UCSD-AML1 (cell line): Measurements from ENCODE around the gene LCOR.
"Not testable (repeated sequence)": the region's sequence is repeated elsewhere in the genome, so short reads cannot be mapped to it uniquely, and the experiment has no call there.

Source experiments
- DNase-seq: peaks from one replicate; lab custom pipeline; 2025; ENCODE audit not compliant: unreplicated experiment; lab: John Stamatoyannopoulos, UW

The LCOR gene

GRCh38 chr10:97028832-97029178 lies 196.7 kb downstream of the LCOR start:
- no peak for DNase-seq

- no peak for DNase-seq
Observed at GRCh38 chr10:97029271-97029670, 197.2 kb downstream of the LCOR start.

DNA sequence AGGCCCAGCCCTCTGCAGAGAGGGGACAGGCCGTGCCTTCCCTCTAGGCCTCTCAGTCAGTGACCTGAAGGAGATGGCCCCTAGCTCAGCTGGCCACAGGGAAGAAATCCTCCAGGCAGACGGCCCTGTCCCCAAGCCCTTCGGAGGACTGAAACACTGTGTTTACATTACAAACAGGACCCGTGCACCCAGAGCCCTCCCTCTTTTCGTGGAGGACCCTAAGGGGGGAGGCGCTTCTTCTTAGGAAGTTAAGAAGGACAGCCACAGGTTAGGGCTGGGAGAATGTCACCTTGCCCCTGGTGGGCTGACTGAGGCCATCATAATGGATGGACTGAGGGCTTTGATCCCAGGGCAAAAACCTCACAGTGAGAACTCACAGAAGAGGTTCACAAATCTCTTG lies 198.8 kb downstream of the LCOR start:
- DNase-seq = no peak

DNA sequence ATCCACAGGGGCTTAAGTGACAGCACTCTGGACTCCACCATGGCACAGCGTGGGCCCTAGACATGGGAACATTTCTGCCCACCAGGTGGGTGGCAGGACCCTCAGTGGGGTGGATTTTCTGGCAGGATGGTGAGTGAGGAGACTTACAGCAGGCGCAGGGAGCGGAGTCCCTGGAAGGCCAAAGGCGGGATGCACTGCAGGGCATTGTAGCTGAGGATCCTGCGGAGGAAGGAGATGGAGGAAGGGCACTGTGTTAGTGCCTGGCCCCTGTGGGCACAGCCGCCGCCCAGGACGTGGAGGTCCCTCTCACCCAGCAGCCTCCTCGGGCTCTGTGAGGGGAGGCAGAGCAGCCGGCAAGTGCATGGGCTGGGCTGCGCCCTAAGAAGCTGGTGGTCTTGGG lies 199.4 kb downstream of the LCOR start:
- no peak for DNase-seq

- no peak for DNase-seq
Observed at GRCh38 chr10:97032624-97033023, 200.5 kb downstream of the LCOR start.

DNA sequence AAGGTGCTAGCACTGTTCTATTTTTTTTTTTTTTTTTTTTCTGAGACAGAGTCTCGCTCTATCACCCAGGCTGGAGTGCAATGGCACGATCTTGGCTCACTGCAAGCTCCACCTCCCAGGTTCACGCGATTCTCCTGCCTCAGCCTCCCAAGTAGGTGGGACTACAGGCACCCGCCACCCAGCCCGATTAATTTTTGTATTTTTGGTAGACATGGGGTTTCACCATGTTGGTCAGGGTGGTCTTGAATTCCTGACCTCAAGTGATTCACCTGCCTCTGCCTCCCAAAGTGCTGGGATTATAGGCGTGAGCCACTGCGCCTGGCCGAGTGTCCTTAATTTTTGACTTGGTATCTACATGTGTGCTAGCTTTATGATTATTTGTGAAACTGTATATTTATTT lies 201.7 kb downstream of the LCOR start:
- DNase-seq = not testable (repeated sequence)

DNA sequence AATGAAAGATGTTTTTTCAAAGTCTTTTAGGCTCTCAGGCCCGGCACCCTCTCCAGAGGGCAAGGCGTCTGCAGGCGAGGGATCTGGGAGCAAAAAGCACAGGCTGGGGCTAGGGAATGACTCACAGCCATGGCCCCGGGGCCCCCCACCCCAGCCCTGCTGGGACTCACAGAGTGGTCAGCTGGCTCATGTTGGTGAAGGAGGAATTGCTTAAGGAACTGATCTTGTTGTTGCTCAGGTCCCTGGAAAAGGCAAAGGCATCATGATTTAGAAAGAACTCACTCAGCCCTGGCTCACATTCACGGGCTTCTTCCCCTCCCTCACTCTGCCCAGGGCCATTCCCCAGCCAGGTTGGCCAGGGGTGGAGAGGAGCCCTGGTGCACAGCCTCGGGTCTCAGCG lies 202.2 kb downstream of the LCOR start:
- no peak for DNase-seq

DNA sequence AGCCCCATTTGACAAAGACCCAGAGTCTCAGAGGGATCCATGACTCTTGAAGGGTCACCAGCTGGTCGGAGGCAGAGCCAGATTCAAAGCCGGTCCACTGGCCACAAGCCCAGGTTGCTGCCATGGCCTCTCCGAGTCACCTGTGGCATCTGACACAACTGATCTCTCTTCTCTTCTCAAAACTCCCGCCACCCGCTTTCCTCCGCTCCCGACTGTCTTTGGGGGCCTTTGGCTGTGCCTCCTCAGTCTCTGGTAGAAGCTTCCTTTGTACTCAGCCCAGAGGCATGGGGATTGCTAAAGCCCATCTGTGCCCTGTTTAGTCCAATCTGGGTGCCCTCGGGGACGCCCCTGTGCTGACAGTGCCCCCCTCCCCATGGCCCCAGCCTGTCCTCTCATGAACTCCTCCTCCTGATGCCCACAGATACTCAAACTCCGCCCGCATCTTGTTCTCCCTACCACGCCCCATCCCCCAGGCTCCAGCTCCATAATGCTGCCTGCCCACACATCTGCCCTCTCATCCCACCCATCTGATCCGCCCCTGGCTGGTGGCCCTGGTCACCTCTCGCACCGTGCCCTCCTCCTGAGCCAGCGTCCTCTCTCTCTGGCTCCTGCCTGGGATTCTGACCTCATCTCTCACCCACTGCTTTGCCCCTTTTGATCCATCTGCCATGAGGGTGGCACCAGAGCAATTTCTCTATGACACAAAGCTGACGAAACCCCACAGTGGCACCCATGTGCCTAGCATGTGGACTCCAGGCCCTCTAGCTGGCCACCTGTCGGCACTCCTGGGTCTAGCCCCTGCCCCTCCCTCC lies 203.1 kb downstream of the LCOR start:
- no peak for DNase-seq

- DNase-seq = peak; percentile 80
Observed at GRCh38 chr10:97037365-97038361, 205.6 kb downstream of the LCOR start.

DNA sequence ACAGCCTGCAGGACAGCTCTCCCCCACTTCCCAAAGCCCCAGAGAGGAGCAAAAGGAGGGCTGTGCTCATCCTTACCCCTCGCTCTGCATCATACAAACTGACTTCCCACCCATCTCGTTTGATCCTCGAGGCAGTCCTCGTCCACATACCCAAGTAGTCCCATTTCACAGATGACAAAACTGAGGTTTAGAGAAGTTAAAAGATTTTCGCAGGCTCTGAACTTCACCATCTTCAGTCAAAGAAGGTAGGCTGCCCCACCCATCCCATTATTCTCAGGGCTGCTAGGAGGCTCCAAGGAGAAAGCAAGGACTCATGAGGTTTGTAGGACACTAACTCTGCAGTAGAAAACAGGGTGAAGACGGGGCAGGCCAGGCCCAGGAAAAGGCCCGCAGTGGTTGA lies 206.6 kb downstream of the LCOR start:
- DNase-seq = no peak

DNA sequence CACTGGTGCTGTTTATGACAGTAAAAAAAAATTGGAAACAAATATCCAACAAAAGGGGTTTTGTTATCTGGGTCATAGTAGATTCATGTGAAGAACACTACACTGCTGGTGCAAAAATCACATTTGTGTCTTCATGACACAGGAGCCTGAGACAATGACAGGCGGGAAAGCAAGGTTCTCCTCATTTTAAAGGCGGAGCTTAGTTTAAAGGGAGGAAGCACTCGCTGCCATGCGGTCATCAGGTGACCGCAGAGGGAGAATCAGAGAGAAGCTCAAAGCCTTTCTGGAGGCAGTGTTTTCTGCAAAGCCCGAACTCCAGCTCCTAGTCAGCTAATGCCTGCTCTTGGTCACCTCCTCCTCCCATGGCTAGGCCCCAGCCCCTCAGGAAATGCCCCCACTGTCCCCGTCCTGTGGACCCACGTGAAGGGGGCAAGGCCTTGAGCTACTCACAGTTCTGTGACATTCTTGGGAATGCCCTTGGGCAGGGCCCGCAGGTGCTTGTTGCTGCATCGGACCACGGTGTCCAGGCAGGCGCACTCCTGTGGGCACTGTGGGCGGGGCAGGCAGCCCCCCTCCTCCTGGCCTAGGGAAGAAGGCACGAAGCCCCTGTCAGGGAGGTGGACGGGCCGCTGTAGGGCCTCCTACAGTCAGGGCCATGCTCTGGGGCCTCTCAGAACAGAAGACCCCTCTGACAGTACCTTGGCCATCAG lies 207.6 kb downstream of the LCOR start:
- DNase-seq = no peak

- no peak for DNase-seq
Observed at GRCh38 chr10:97040248-97040584, 208.1 kb downstream of the LCOR start.

- DNase-seq = no peak
Observed at GRCh38 chr10:97040706-97041105, 208.6 kb downstream of the LCOR start.

DNA sequence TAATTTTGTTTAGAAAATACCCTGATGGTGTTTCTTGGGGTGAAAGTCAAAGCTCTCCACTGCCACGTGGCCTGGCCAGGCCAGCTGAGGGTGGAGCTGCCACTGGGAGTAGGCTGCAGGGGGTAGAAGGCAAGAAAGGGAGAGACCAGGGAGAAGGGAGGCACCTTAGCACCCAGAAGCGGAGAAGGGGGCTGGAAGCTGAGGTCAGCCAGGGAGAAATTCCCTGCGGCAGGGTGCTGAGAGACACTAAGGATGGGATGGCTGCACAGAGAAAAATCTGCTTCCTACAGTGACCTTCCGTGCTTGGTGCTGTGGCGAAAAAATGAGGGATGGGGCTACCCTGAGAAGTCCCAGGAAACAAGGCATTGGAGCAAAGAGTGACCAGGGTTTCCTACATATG lies 210.0 kb downstream of the LCOR start:
- DNase-seq = no peak

DNA sequence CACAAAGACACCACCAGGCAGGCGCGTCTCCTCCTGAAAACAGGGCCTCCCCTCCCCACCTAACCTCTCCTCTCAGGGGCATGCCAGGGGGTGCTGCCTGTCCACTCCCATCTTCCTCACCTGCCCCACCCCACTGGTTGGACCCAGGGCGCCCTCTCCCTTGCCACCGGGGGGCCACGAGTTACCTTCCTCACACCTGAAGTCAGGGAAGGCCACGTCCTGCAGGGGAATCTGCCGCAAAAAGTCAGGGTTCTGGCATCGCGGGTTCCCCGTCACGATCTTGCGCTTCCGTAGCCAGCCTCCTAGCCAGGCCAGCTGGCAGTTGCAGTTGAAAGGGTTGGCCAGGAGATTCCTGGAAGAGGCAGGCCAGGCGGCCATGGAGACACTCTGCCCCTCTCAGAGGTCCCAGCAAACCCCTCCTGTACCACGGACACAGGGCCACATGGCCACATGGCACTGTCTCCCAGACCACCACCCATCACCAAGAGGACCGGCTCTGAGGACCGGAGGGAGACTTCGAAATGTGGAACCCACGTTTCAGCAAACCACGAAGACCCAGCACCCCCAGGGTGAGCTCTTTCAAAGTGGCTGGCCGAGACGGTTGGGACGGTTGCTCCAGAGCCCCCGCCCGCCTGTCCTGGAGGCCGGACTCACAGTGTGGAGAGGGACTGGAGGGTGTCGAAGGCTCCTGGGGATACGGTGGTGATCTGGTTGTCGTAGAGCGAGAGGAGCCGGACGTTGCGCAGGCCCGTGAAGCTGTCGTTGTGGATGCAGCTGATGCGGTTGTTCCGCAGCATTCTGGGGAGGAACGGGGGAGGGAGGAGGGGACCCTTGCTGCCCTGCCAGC lies 210.8 kb downstream of the LCOR start:
- no peak for DNase-seq

GRCh38 chr10:97043563-97043855 lies 211.4 kb downstream of the LCOR start:
- DNase-seq = no peak
